CD1c-positive myeloid dendritic cell (primary cell): ENCODE results near the gene ZNF296.
A peak's percentile ranks its signal among the peaks of the same experiment; 100 is the strongest.

Experiments used
- DNase-seq: peaks from one replicate; pipeline ENCODE4 v3.0.0-alpha.2; 2016; ENCODE audit errors: extremely low spot score

ZNF296 gene

DNA sequence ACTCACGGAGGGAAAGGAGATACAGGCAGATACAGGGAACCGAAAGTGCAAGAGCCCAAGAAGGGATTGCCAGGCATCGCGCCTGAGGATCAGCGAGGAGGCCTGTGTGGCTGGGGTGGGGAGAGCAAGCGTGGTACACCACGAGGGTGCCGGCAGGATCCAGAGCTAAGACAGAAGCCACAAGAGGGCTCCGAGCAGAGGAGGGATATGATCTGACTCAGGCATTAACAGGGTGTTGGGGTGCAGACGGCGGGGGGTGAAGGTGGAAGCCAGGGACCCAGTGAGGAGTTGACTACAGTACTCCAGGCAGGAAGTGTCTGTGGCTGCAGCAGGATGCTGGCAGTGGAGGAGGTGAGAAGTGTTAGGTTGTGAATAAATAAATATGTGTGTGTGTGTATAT is 11.3 kb upstream of the ZNF296 start:
- peak; percentile 43 for DNase-seq

DNA sequence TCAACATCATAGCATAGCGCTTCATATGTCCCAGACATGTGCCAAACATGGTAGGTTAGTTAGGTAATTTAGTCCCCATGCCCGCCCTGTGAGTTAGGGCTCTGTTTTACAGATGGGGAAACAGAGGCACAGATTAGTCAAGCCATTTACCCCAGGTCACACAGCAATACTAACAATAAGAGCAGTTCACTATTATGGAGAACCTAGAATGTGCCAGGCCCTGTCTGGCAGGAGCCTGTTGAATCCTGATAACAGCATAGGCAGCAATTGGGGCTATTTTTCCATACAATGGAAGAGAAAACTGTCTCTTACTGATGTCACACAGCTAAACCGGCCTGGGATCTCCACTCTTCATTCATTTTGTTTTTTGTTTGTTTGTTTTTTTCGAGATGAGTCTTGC is 10.2 kb upstream of the ZNF296 start:
- no peak for DNase-seq

DNA sequence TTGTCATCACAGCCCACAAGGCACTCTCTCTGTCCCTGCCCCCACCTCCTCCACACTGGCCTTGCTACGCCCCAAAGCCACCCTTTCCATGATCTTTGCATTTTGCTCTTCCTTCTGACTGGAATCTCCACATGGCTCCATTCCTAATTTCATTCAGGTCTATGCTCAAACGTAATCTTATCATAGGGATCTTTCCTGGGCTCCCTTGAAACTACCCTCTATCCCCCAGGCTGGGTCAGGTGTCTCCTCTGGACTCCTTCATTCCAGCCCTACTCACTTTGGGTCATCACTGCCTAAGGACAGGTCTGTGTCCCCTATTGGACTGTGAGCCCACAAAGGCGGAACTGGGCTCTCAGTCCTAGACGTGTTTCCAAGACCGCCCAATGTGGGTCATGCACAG is 5.9 kb upstream of the ZNF296 start:
- DNase-seq = no peak

DNA sequence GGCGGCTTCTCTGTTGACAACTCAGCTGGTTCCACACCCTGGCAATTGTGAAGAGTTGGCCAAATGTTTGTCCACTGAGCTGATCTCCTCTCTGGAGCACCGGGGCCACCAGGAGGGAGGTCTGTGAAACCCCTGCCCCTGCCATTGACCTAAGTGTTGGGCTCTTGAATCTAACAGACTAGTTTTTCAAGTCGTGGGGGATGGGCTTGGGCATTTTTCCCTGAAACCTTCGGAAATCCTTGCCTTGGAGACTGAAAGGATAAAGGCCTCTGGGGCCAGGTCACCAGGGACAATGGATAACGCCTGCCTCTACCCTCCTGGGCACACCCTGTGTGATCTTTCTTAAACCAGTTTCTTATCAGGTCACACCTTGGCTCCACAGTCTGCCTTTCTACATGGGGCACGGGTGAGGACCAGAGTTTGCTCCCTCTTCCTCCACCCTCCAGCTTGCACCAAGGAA is 3.7 kb upstream of the ZNF296 start:
- DNase-seq = no peak

DNA sequence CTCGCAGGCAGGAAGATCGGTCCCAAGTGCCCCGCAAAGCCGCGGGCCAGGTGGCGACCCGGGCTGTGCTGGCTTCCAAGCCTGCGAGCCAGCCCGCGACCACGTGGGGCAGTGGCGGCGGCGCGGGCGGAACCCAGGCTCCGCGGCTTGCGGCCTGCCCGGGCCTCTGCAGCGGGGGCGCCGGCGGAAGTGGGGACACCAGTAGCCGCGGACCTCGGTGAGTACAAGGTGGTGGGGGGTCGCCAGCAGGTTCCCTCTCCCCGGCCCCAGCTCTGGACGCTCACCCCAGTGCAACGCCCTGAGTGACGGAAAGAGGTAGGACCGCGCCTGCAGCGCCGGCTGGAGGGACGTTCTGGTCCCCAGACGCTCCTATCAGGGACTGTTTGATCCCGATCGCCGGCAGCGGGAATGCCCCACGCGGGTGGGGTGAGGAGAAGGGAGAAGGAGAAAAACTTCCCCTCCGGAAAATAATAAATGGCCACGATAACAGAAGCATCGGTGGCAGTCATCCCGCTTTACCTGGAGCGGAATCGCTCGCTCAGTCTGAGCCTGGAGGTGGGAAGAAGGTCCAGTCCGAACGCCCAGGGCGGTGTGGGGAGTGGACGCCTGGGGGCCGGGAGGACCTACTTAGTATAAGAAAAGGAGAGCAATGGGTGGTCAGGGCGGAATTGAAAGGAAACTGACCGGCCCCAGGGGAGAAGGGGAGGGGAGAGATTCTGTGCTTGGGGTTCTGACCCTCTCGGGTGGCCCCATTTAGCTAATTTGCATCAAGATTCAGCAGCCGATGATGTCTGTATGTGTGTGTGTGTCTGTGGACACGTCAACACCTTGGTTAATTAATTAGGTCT is 3.0 kb upstream of the ZNF296 start, which contains the start of gene GEMIN7:
TSS of gene GEMIN7 (plus strand) at position 198 of the 848 bp plus-strand sequence. CDS start 10,855 bp downstream, outside the sequence.
- peak; percentile 80 for DNase-seq

DNA sequence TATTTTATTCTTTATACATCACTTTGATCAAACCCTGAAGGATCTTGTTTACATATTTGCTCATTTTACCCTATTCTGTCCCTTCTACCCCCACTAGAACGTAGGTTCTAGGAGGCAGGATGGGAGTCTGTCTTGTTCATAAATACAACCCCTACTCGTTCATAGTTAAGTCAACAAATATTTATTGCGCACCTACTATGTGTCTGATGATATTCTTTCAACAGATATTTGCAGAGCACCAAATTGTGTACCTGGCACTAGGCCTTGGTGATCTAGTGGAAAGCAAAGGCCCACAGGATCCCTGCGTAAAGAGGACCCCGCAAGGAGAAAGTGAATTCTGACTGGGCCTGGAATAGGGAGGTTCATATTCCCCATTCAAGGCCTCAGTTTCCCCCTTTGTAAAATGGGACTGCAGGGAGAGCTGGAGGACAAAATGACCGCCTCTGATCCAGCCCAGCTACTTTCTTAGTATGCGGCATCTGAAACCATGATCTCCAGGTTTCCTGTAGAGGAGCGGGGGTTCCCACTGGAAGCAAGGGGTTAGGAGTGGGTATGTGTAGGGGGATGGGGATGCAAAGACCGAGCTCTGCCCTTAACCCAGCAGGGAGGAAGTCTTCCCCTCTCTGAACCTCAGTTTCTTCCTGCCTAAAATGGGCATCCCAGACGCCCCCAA is 2.2 kb upstream of the ZNF296 start:
- no peak for DNase-seq

DNA sequence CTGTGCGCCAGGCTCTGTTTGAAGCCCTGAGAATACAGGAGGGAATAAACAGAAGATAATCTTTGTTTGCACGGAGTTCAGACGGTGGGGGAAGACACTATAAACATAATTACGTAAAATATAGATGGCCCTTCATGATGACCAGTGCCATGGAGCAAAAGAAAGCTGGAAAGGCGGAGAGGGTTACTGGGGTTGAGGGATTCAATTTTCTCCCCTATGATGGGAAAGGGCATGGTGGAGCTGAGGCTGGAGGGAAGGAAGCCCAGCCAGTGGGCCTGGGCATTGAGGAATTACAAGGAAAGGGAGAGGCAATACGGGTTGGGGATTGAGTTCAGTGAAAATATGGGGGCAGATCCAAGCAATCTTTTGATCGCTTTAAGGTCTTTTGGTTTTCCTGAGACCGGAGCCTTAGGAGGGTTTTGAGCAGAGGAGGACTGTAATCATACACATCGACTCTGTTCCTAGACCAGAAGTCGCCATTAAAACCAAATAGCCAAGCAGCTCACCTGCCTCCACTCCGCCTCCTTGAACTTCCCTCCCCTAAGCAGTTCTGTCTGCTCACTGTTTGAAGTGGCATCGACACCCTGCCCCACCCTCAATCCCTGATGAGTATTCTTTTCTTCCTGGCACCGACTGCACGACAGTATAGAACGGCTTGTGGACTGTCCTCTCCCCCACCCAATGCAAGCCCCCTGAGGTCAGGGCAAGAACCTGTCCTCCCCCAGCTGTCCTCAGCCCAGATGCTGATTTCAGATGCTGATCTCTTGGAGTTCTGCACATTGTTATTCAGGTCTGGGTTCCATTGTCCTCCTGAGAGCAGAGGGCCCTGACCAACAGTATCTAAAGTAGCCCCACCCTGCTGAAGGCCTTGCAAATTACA is 813 bp upstream of the ZNF296 start:
- DNase-seq = no peak

DNA sequence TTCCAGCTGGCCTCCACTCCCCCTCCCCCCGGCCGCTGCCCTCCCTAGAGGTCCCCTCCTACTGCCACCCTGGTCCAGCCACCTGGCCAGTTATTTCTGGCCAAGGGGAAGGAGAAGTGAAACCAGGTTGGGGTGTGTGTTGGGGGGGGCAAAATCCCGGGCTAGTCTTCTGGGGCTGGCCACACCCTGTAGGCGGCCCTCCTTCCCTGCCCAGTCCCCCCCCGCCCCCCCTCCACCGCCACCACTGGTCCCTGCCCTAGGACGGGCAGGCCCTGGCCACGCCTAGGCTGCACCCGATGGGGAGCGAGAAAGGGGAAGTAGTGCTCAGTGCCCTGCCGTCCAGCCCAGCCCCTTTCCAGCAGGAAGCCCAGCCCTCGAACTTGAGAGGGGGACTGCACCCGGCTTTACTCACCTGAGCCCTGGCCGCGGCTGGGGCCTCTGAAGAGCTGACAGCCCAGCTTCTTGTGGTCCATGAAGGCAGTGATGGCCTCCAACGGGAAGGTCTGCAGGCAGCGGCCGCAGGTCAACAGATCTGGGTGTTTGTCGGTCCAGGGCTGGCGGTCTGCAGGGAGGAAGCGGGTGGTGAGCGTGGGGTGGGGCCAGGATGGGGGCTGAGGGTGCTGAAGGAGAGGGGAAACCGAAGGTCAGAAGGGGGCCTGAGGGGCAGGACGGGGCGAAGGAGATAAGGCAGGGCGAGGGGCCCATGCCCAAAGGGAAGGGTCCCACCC is 813 bp downstream of the ZNF296 start:
- DNase-seq = peak; percentile 94

DNA sequence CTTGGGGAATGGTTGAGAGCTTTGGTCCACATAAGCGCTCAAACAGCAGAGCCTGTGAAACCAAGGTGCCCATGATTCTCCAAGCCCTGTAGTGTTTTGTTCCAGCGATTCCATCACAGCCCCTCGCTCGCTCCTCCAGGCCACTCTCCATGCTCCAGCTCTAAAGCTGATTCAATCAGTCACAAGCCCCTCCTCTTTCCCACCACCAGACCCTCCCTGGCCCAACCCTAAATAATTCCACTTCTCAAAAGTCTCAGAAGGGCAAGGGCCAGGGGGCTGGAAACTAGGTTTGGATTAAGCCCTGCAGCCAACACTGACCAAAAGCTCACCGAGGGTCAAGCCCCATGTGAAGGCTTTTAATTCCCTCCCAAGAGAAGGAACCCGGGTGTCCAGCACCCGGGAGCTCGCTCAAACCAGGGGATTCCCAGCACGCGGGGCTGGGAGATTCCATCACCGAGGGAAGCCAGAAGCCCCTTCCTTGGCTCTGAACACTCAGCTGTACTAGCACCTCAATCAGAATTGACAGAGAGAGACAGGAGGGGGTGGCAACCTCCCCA is 1.5 kb downstream of the ZNF296 start:
- DNase-seq = no peak

DNA sequence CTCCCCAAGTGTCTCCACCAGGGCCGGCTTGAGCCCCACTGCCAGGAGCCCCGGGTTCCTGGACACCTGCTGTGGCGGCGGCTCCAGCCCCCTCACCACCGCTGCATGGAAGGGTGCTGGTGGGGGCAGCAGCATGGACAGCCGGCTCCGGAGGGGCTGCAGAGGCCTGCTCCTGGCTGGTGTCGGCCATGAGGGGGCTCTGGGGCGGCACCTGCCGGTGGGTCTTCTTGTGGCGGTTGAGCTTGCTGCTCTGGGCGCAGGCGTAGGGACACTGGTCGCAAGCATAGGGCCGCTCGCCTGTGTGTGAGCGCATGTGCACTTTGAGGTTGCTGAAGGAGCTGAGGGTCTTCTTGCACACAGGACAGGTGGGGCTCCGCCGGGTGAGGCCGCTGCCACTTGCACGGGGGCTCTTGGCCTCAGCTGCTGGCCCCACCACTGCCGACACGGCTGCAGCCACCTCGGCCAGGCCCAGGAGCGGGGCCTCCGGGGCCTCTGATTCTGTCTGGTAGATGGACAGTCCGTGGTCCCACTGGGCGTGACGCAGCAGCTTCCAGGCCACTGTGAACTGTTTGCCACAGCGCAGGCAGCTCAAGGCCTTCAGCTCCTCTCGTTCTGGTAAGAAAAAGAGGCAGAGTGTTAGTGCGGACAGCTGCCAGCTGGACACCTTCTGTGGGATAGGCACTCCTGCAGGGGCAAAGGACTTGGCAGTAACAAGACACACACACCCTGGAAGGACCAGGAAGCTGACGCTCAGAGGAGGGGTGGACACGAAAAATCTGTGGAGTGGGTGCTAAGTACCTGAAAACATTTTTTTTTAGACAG is 4.1 kb downstream of the ZNF296 start:
- DNase-seq = no peak

DNA sequence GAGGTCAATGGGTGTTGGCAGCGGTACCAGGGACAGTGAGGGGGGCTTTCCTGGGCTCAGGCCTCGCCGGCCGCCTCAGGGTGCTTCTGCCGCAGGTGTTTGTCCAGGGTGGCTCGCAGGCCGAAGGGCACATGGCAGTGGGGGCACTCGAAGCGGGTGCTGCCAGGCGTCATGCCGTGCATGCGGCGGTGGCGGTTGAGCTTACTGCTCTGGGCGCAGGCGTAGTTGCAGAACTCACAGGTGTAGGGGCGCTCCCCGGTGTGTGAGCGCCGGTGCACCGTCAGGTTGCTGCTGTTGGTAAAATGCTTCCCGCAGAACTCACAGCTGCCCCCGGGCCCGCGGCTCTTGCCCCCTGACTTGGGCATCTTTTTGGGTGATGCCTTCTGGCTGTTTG is 4.7 kb downstream of the ZNF296 start:
- DNase-seq = no peak

DNA sequence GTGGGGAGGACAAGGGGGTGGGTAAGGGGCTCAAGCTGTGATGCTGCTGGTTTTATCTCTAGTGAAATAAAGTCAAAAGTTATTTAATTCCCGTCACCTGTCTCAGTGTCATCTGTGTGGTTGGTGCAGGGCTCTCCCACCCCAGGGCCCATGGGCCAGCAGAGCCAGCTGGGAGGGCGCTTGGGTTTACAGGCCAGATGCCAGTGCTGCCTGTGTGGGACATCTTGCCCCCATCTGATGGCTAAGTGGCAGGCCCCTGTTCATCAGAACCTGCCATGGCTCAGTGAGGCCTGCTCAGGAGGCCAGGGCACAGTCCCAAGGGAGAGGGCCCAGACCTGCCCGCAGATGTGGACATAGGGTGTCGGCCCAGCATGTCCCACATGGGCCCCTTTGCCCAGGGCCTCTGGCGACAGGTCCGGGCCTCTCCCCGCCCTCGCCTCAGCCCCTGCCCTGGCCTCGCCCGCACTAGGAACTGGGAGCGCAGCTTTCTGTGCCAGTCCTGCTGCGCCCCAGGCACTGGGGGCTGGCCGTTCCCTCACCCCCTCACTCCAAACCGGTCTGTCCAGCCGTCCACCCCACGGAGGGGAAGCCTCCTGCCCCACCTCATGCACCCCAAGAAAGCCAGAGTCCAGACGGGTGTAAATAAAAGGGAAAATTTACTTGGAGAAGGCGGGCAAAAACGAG is 5.3 kb downstream of the ZNF296 start:
- DNase-seq = no peak

DNA sequence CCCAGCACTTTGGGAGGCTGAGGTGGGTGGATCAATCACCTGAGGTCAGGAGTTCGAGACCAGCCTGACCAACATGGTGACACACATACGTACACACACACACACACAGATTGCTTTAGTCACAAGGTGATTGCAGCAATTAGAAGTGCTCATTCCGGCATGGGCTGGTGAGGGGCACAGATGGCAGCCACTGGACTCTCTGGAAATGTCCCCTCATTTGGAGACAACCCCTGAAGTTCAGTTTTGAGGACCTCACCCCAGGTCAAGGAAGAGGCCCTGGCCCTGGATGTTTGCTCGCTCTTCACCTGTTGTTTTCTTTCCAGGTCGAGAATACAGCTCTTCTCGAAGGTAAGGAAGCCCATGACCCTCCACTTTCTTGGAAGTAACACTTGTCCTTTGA is 6.1 kb downstream of the ZNF296 start:
- no peak for DNase-seq

DNA sequence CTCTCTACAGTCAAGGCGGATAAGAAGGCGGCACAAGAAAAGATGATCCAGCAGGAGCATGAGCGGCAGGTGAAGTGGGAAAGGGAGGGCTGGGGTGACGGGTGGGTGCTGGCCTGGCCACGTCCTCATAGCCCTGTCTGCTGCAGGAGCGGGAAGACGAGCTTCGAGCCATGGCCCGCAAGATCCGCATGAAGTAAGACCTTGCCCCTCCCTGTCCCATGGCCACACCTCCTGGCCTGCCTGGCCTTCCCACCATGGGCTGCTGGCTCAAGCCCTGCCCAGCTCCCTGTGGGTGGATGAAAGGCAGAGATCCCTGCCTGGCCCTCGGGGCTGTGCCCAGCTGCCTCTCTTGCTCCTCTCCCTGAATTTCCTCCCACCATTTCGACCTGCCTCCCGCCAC is 7.2 kb downstream of the ZNF296 start:
- peak; percentile 65 for DNase-seq

DNA sequence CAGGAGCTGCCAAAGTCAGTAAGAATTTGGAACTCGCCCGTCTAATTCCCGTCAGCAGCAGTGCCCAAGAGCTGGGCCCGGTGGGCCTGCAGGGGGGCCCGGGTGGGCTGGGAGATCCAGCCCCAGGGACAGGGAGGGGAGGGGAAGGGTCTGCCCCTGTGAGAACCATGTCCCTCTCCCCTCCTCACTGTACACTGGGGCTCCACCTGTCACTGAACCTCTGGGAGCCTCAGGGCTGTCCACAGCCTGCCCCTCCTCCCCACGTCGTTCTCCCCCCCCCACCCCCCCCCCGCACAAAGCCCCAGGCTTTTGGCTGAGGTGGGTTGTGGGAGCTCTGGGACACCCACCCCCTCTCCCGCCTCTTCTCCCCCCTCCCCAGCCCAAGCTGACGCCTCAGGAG is 8.2 kb downstream of the ZNF296 start:
- DNase-seq = no peak

DNA sequence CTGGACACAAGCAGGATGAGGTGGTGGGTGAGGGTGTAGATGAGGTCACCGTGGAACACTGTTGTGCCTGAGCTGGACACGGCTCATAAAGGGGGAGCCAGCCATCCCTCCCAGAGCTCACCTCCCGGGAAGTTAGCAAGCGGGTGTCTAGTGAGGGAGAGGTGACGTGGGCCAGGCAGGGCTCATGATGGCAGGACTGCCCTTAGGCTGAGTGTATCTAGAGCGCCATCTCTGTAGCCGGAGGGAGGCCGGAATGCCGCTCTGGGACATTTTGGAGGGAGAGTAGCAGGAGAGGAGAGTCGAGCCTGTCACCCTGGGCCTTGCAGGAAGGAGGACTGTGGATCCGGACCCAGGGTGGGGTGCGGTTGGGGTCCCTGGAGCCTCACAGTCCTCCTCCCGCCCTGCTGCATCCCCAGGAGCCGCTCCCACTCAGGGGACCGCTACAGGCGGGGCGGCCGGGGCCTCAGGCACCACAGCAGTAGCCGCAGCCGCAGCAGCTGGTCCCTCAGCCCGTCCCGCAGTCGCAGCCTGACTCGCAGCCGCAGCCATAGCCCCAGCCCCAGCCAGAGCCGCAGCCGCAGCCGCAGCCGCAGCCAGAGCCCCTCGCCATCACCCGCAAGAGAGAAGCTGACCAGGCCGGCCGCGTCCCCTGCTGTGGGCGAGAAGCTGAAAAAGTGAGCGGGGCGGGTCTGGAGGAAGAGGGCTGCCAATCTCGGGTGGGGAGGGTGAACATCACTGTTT is 9.2 kb downstream of the ZNF296 start:
- no peak for DNase-seq

DNA sequence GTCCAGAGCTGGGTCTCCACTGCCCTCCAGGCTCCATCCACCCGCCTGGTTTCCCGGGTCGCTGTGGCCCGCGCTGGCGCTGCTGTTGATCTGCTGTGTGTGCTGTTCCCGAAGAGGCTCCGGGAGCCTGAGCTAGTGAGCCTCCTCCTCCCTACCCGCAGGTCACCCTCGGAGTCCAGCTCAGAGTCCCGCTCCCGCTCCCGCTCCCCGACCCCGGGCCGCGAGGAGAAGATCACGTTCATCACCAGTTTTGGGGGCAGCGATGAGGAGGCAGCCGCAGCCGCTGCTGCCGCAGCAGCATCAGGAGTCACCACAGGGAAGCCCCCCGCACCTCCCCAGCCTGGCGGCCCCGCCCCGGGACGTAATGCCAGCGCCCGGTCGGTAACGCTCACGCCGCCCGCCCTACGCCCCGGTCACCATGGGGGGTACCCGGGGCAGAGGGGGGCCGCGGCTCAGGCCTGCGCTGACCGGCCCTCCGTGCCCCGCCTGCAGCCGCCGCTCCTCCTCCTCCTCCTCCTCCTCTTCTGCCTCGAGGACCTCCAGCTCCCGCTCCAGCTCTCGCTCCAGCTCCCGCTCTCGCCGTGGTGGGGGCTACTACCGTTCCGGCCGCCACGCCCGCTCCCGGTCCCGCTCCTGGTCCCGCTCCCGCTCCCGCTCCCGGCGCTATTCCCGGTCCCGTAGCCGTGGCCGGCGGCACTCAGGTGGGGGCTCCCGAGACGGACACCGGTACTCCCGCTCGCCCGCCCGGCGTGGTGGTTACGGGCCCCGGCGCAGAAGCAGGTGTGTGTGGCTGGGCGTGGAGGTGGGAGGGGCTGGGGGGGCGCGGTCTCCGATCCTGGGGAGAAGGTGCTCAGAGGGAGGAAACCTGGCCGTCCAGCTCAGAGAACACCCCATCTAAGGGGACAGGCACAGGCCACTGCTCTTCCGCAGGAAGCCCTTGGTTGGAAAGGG is 12.2 kb downstream of the ZNF296 start:
- no peak for DNase-seq

DNA sequence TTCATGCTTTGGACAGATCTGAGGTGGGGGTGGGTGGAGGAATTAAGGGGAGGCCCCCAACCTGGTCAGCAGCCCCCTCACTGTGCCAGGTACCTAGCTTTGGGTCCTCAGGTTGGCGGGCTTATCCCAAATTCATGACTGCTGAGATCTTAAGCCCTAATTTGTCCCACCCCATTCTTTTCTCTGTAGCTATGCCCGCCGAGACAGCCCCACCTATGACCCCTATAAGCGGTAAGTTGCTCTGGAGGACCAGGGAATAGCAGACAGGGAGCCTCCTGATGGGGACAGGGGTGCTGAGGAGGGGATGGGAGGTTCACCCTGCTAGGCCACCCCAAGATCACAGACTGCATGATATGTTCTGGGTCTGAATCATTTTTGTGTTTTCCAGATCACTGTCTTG is 14.3 kb downstream of the ZNF296 start:
- DNase-seq = no peak
